Neural cell (in vitro differentiated cells): ENCODE data around the gene LKAAEAR1. TPM values are rescaled to one million over a fixed set of nuclear protein-coding genes. Genes with fewer than 3 reads are reported as not detected.

ENCODE experiments used
- H2AFZ ChIP-seq: fragments of 200-600, 300-800 bp; sonication (generic), shearing (Covaris generic); 2 replicates; pipeline ENCODE4 v1.6.0; 2014; ENCODE audit warnings: low read depth, mild to moderate bottlenecking, antibody characterized with exemption, low read length, moderate library complexity
- H3F3A ChIP-seq: fragments of 200-600 bp; shearing (Covaris generic); 2 replicates; pipeline ENCODE4 v1.6.1; 2016; ENCODE audit warnings: mild to moderate bottlenecking, moderate library complexity, mixed read lengths, antibody characterized with exemption, low read length; ENCODE audit not compliant: insufficient read depth, poor library complexity, severe bottlenecking
- H3K27ac ChIP-seq: fragments of 200-600, 300-800 bp; sonication (generic), shearing (Covaris generic); 2 replicates; pipeline ENCODE4 v1.5.1; 2014; ENCODE audit warnings: mild to moderate bottlenecking, low read length, moderate library complexity
- H3K27me3 ChIP-seq: fragments of 300-800, 200-600 bp; sonication (generic), shearing (Covaris generic); 2 replicates; pipeline ENCODE4 v1.6.0; 2014; ENCODE audit warnings: mild to moderate bottlenecking, low read depth, low read length, moderate library complexity; ENCODE audit not compliant: insufficient read depth
- H3K36me3 ChIP-seq: fragments of 300-800, 200-600 bp; sonication (generic), shearing (Covaris generic); 2 replicates; pipeline ENCODE4 v1.5.1; 2014; ENCODE audit warnings: mild to moderate bottlenecking, antibody characterized with exemption, low read length, moderate library complexity; ENCODE audit not compliant: insufficient read depth
- H3K4me2 ChIP-seq: fragments of 300-800, 200-600 bp; sonication (generic), shearing (Covaris generic); 2 replicates; pipeline ENCODE4 v1.6.0; 2014; ENCODE audit warnings: mild to moderate bottlenecking, low read length
- H3K4me3 ChIP-seq: fragments of 300-800, 200-600 bp; sonication (generic), shearing (Covaris generic); 2 replicates; pipeline ENCODE4 v1.5.1; 2014; ENCODE audit warnings: mild to moderate bottlenecking, low read length, moderate library complexity
- H3K79me2 ChIP-seq: fragments of 200-600 bp; shearing (Covaris generic); replicated peaks from 2 replicates; pipeline ENCODE4 v1.6.0; 2014; ENCODE audit warnings: mild to moderate bottlenecking, low read length, moderate library complexity; ENCODE audit not compliant: insufficient read depth
- H3K9ac ChIP-seq: fragments of 300-800, 200-600 bp; sonication (generic), shearing (Covaris generic); 2 replicates; pipeline ENCODE4 v1.6.1; 2016; ENCODE audit warnings: mild to moderate bottlenecking, low read length, mixed read lengths
- H3K9me2 ChIP-seq: fragments of 200-600 bp; shearing (Covaris generic); 2 replicates; pipeline ENCODE4 v1.6.1; 2016; ENCODE audit warnings: mild to moderate bottlenecking, low read length, mixed read lengths; ENCODE audit not compliant: insufficient read depth
- H3K9me3 ChIP-seq: fragments of 200-600, 300-800 bp; sonication (generic), shearing (Covaris generic); 2 replicates; pipeline ENCODE4 v1.6.1; 2016; ENCODE audit warnings: mild to moderate bottlenecking, mixed run types, low read length, moderate library complexity, mixed read lengths
- H4K20me1 ChIP-seq: fragments of 200-600 bp; shearing (Covaris generic); 2 replicates; pipeline ENCODE4 v1.6.1; 2016; ENCODE audit warnings: mild to moderate bottlenecking, mixed run types; ENCODE audit not compliant: insufficient read depth
- EP300 ChIP-seq: fragments of 450-650 bp; conservative IDR thresholded peaks from 2 replicates; pipeline ENCODE4 v1.6.1; 2014; ENCODE audit warnings: antibody characterized with exemption, mild to moderate bottlenecking, moderate library complexity; ENCODE audit not compliant: poor library complexity, severe bottlenecking
- EZH2 ChIP-seq: fragments of 200-600, 300-800 bp; shearing (Covaris generic), sonication (generic); IDR thresholded peaks from 2 replicates; pipeline ENCODE4 v1.6.1; 2014; ENCODE audit warnings: antibody characterized with exemption, low read length, borderline replicate concordance, mild to moderate bottlenecking; ENCODE audit not compliant: insufficient read depth, poor library complexity, severe bottlenecking
- MXI1 ChIP-seq: fragments of 450-650 bp; conservative IDR thresholded peaks from 2 replicates; pipeline ENCODE4 v1.6.1; 2014; ENCODE audit warnings: antibody characterized with exemption, mild to moderate bottlenecking; ENCODE audit not compliant: poor library complexity, severe bottlenecking
- POLR2AphosphoS5 ChIP-seq: IDR thresholded peaks from 2 replicates; pipeline ENCODE4 v1.6.1; 2012
- RAD21 ChIP-seq: fragments of 450-650 bp; conservative IDR thresholded peaks from 2 replicates; pipeline ENCODE4 v1.6.1; 2014; ENCODE audit warnings: antibody characterized with exemption, mild to moderate bottlenecking, moderate library complexity
- SMC3 ChIP-seq: fragments of 450-650 bp; conservative IDR thresholded peaks from 2 replicates; pipeline ENCODE4 v1.6.1; 2014; ENCODE audit warnings: antibody characterized with exemption, mild to moderate bottlenecking, moderate library complexity; ENCODE audit not compliant: poor library complexity
- TAF1 ChIP-seq: IDR thresholded peaks from 2 replicates; pipeline ENCODE4 v1.6.1; 2012; ENCODE audit warnings: low read depth
- polyA plus RNA-seq: library from polyadenylated mRNA; depleted of rRNA; stranded (reverse); fragments of >200 nt; gene quantifications from 2 replicates; pipeline ENCODE4 v1.2.3, GENCODE V29; 2014
- TF ChIP-seq, protein P1 (sequence below): fragments of 450-650 bp; IDR thresholded peaks from 2 replicates; pipeline ENCODE4 v1.5.1; 2014; ENCODE audit warnings: antibody characterized with exemption, mild to moderate bottlenecking, moderate library complexity; ENCODE audit not compliant: poor library complexity, severe bottlenecking
- TF ChIP-seq, protein P2 (sequence below): IDR thresholded peaks from 2 replicates; pipeline ENCODE4 v1.6.1; 2012; ENCODE audit warnings: borderline replicate concordance

The LKAAEAR1 gene
- polyA plus RNA-seq, 1 donor from 2014 or later: 9.3 TPM

DNA sequence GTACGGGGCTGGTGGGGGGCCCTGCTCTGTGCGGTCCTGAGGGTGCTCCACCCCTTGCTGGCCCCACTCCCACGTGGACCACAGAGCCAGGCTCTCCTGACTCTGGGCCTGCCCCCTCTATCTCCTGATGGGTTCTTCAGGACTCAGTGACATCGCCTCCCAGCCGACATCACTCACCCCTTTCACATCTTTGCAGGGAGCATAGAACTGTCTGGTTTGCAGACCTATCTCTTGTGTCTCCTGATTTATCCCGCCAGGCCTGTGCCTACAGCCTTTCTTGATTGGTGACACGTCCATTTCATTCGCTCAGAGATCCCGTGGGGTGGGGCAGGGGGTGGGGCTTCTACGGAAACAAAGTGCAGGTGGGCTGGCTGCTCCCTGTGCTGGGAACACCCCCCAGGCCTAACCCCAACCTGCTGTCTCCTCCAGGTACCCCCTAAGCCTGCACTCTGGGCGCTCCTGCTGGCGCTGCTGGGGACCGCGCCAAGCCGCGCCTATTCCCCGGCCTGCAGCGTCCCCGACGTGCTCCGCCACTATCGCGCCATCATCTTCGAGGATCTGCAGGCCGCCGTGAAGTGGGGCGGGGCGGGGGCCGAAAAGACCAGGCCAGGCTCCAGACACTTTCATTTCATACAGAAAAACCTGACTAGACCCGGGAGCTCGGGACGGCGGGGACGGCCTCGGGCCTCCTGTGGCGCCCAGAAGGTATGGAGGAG is 46.5 kb downstream of the LKAAEAR1 start:
- Histone ChIP-seq H3K4me2 (no peak overlapping the region), H2AFZ (no peak overlapping the region), H3K9me2 (no peaks in the 10 kb centered on the region), H3K4me3 (peak overlapping the region; percentile 67), H4K20me1 (no peaks in the 10 kb centered on the region), H3K9me3 (no peaks in the 10 kb centered on the region), H3K27me3 (peaks cover 58% of the 10 kb centered on the region), H3K36me3 (no peaks in the 10 kb centered on the region), H3F3A (no peaks in the 10 kb centered on the region), H3K79me2 (no peaks in the 10 kb centered on the region), H3K27ac (no peak overlapping the region), H3K9ac (no peak overlapping the region)
- TF ChIP-seq POLR2AphosphoS5: no peak
- TF ChIP-seq, protein P1, sequence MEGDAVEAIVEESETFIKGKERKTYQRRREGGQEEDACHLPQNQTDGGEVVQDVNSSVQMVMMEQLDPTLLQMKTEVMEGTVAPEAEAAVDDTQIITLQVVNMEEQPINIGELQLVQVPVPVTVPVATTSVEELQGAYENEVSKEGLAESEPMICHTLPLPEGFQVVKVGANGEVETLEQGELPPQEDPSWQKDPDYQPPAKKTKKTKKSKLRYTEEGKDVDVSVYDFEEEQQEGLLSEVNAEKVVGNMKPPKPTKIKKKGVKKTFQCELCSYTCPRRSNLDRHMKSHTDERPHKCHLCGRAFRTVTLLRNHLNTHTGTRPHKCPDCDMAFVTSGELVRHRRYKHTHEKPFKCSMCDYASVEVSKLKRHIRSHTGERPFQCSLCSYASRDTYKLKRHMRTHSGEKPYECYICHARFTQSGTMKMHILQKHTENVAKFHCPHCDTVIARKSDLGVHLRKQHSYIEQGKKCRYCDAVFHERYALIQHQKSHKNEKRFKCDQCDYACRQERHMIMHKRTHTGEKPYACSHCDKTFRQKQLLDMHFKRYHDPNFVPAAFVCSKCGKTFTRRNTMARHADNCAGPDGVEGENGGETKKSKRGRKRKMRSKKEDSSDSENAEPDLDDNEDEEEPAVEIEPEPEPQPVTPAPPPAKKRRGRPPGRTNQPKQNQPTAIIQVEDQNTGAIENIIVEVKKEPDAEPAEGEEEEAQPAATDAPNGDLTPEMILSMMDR: no peak
- no peak for TF ChIP-seq EP300
- TF ChIP-seq SMC3: no peak
- TF ChIP-seq MXI1: no peak
- no peak for TF ChIP-seq RAD21

DNA sequence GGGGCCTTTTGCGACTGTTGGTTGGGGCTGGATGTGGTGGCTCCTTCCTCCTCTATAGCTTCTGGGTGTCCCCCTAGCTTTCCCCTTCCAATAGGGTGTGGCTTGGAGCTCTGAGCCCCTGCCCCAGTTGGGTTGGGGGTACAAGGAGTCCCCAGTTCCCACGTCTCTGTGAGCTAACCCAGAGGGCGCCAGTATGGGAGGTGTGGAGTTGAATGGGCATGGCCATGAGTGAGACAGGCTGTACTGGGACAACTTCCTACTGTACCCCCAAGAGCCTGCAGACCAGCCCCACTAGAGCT is 47.0 kb downstream of the LKAAEAR1 start:
- Histone ChIP-seq H3K27ac (no peak overlapping the region), H3K4me3 (no peak overlapping the region), H3K9me3 (no peaks in the 10 kb centered on the region), H4K20me1 (no peaks in the 10 kb centered on the region), H3K36me3 (no peaks in the 10 kb centered on the region), H3F3A (no peaks in the 10 kb centered on the region), H3K79me2 (no peaks in the 10 kb centered on the region), H3K9me2 (no peaks in the 10 kb centered on the region), H3K9ac (no peak overlapping the region), H2AFZ (no peak overlapping the region), H3K4me2 (no peak overlapping the region), H3K27me3 (peaks cover 54% of the 10 kb centered on the region)
- no peak for TF ChIP-seq MXI1
- no peak for TF ChIP-seq POLR2AphosphoS5
- TF ChIP-seq SMC3: no peak
- no peak for TF ChIP-seq EZH2
- TF ChIP-seq, protein P1: no peak
- TF ChIP-seq TAF1: no peak
- no peak for TF ChIP-seq EP300
- no peak for TF ChIP-seq RAD21
- TF ChIP-seq, protein P2, sequence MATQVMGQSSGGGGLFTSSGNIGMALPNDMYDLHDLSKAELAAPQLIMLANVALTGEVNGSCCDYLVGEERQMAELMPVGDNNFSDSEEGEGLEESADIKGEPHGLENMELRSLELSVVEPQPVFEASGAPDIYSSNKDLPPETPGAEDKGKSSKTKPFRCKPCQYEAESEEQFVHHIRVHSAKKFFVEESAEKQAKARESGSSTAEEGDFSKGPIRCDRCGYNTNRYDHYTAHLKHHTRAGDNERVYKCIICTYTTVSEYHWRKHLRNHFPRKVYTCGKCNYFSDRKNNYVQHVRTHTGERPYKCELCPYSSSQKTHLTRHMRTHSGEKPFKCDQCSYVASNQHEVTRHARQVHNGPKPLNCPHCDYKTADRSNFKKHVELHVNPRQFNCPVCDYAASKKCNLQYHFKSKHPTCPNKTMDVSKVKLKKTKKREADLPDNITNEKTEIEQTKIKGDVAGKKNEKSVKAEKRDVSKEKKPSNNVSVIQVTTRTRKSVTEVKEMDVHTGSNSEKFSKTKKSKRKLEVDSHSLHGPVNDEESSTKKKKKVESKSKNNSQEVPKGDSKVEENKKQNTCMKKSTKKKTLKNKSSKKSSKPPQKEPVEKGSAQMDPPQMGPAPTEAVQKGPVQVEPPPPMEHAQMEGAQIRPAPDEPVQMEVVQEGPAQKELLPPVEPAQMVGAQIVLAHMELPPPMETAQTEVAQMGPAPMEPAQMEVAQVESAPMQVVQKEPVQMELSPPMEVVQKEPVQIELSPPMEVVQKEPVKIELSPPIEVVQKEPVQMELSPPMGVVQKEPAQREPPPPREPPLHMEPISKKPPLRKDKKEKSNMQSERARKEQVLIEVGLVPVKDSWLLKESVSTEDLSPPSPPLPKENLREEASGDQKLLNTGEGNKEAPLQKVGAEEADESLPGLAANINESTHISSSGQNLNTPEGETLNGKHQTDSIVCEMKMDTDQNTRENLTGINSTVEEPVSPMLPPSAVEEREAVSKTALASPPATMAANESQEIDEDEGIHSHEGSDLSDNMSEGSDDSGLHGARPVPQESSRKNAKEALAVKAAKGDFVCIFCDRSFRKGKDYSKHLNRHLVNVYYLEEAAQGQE: no peak
